RWPE2 (cell line): Measurements from ENCODE around the gene ABCA13.

Source experiments
- ATAC-seq: fragments of 200-7000 bp; cut with Tn5 transposase; 3 replicates; pipeline ENCODE4 v1.9.1; 2021; ENCODE audit warnings: low read depth
- DNase-seq: peaks from one replicate; pipeline ENCODE4 v3.0.0-alpha.2; 2020; ENCODE audit warnings: low spot score
- H3K27ac ChIP-seq: fragments of 450-650 bp; 2 replicates; pipeline ENCODE4 v1.5.1; 2017; ENCODE audit warnings: mild to moderate bottlenecking; ENCODE audit not compliant: poor library complexity, severe bottlenecking
- H3K27me3 ChIP-seq: fragments of 250-450 bp; sonication (Bioruptor Pico); 2 replicates; pipeline ENCODE4 v1.5.1; 2021; ENCODE audit warnings: mild to moderate bottlenecking, moderate library complexity; ENCODE audit not compliant: insufficient read depth, poor library complexity, severe bottlenecking
- H3K36me3 ChIP-seq: fragments of 250-450 bp; sonication (Bioruptor Pico); 2 replicates; pipeline ENCODE4 v1.5.1; 2020; ENCODE audit warnings: low read depth, mild to moderate bottlenecking, moderate library complexity
- H3K4me1 ChIP-seq: fragments of 250-450 bp; sonication (Bioruptor Pico); 2 replicates; pipeline ENCODE4 v1.5.1; 2021; ENCODE audit warnings: mild to moderate bottlenecking, moderate library complexity; ENCODE audit not compliant: insufficient read depth, poor library complexity, severe bottlenecking
- H3K4me3 ChIP-seq: fragments of 250-450 bp; sonication (Bioruptor Pico); 2 replicates; pipeline ENCODE4 v1.5.1; 2021; ENCODE audit warnings: mild to moderate bottlenecking, moderate library complexity; ENCODE audit not compliant: severe bottlenecking
- H3K9me3 ChIP-seq: fragments of 250-450 bp; sonication (Bioruptor Pico); 2 replicates; pipeline ENCODE4 v1.5.1; 2021; ENCODE audit warnings: mild to moderate bottlenecking, moderate library complexity; ENCODE audit not compliant: severe bottlenecking
- TF ChIP-seq, protein P1 (sequence below): fragments of 450-650 bp; IDR thresholded peaks from one replicate; pipeline ENCODE4 v1.5.1; 2017; ENCODE audit warnings: mild to moderate bottlenecking, moderate library complexity; ENCODE audit not compliant: poor library complexity, severe bottlenecking

ABCA13 gene

DNA sequence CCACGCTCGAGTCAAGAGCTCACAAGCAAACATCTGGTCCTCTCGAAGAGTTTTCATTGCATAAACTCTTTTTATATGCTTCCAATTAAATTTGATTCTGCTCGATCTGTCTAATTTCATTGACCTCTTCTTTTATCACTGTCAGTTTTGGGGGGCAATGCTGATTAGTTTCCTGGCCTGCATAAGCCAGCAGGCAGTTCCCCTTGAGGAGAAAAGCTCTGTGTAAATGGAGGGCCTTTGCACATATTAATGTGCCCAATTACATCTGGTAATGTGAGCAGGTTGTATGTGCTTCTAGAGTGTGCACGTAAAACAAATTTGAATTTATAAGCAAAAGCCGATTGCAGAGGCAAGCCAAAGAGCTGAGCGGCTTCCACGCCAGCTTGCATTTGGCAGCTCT, 210.3 kb downstream of the ABCA13 start:
- no peaks in the 10 kb centered on the region for H3K9me3 ChIP-seq
- no peaks in the 10 kb centered on the region for H3K27me3 ChIP-seq
- no peaks in the 10 kb centered on the region for H3K36me3 ChIP-seq
- H3K4me3 ChIP-seq: no peak overlapping the region
- DNase-seq: no peak
- no peaks in the 10 kb centered on the region for H3K4me1 ChIP-seq
- ATAC-seq: no peak
- TF ChIP-seq, protein P1, sequence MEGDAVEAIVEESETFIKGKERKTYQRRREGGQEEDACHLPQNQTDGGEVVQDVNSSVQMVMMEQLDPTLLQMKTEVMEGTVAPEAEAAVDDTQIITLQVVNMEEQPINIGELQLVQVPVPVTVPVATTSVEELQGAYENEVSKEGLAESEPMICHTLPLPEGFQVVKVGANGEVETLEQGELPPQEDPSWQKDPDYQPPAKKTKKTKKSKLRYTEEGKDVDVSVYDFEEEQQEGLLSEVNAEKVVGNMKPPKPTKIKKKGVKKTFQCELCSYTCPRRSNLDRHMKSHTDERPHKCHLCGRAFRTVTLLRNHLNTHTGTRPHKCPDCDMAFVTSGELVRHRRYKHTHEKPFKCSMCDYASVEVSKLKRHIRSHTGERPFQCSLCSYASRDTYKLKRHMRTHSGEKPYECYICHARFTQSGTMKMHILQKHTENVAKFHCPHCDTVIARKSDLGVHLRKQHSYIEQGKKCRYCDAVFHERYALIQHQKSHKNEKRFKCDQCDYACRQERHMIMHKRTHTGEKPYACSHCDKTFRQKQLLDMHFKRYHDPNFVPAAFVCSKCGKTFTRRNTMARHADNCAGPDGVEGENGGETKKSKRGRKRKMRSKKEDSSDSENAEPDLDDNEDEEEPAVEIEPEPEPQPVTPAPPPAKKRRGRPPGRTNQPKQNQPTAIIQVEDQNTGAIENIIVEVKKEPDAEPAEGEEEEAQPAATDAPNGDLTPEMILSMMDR: no peak
- no peak overlapping the region for H3K27ac ChIP-seq

DNA sequence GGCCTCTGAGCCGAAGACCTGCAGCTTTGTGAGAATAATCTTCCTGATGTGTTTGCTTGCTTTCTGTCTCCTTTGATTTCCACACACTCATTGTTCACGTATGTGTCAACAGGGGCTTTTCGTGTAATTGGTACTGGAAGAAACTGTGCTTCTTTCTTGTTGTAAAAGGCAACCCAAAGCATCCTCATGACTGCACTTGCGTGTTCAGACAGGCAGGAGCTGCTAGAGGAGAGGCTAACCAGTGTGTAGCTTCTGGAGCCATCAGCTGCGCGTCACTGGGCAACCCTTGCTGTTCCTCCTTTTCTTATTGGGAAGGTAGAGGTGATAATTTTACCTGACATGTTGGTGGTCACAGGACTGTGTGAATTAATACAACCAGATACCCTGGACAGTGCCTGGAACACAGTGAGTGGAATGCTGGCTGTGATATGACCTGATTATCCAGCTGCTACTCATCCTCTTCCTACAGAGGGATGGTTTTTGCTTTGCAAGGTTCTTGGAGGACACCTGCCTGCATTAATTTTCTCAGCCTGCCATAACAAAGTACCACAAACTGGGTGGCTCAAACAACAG, 213.0 kb downstream of the ABCA13 start:
- TF ChIP-seq, protein P1: no peak
- DNase-seq (no peak), ATAC-seq (peak; percentile 58)
- Histone ChIP-seq H3K9me3 (no peaks in the 10 kb centered on the region), H3K36me3 (no peaks in the 10 kb centered on the region), H3K4me3 (no peak overlapping the region), H3K27ac (no peak overlapping the region), H3K27me3 (no peaks in the 10 kb centered on the region), H3K4me1 (no peaks in the 10 kb centered on the region)

- DNase-seq (no peak), ATAC-seq (no peak)
- Histone ChIP-seq H3K36me3 (no peaks in the 10 kb centered on the region), H3K4me1 (peaks cover 15% of the 10 kb centered on the region), H3K4me3 (no peak overlapping the region), H3K9me3 (no peaks in the 10 kb centered on the region), H3K27me3 (no peaks in the 10 kb centered on the region), H3K27ac (no peak overlapping the region)
- TF ChIP-seq, protein P1: no peak
Observed at GRCh38 chr7:48387932-48388331, 216.7 kb downstream of the ABCA13 start.

GRCh38 chr7:48388911-48389310, 217.7 kb downstream of the ABCA13 start:
- TF ChIP-seq, protein P1: no peak
- Histone ChIP-seq H3K27me3 (no peaks in the 10 kb centered on the region), H3K4me3 (no peak overlapping the region), H3K36me3 (no peaks in the 10 kb centered on the region), H3K27ac (no peak overlapping the region), H3K4me1 (peaks cover 15% of the 10 kb centered on the region), H3K9me3 (no peaks in the 10 kb centered on the region)
- ATAC-seq: no peak
- no peak for DNase-seq

- Histone ChIP-seq H3K36me3 (no peaks in the 10 kb centered on the region), H3K27me3 (no peaks in the 10 kb centered on the region), H3K4me1 (peaks cover 15% of the 10 kb centered on the region), H3K27ac (peak overlapping the region; percentile 39), H3K9me3 (no peaks in the 10 kb centered on the region), H3K4me3 (no peak overlapping the region)
- TF ChIP-seq, protein P1: no peak
- ATAC-seq (peak; percentile 93), DNase-seq (no peak)
Observed at GRCh38 chr7:48389977-48390376, 218.7 kb downstream of the ABCA13 start.
